ENCODE data around the gene FAM47E. TPM values are rescaled to one million over a fixed set of nuclear protein-coding genes. Genes with fewer than 3 reads are reported as not detected.

FAM47E gene
- total and polyA plus RNA-seq, 2 of the 8 experiments (the other 6 are each of a cell fraction or from before 2014, with no cell fraction given): 1.3 to 1.4 TPM

DNA sequence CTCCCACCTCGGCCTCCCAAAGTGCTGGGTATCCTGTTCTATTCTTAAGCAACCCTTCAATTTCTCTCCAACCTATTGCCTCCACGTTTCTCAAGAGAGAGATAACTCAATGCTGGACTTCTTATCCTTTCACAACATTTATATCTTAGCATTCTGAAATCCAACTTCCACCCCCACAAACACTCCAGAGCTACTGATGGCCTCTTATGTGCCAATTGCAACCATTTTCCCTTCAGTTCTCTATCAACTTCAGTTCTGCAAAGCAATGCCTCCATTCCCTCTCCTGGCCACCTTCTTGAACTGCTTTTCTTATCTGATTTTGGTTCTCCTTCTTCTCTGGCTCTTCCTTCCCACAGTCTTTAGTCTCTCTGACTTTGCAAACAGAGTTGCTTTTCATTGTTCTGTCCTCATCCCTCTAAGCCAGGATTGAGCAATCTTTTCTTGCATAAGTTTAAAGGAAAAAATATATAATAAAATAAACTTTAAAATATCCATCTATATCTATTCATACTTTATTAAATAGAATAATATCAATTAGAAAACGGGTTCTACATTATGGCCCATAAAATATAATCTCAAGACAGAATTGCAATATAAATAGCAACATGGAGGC, 51.4 kb downstream of the FAM47E start:
- Histone ChIP-seq H3K9ac (replicated peaks in 1 of 4; ENCODE audit: extremely low read depth in 1 of 4, low read depth in 3 of 4, low read length in 3 of 4) (no peak overlapping the region), H2BK5ac (ENCODE audit: low read depth, low read length) (no peak overlapping the region), H3K18ac (ENCODE audit: extremely low read depth, low read length) (no peak overlapping the region), H4K8ac (ENCODE audit: extremely low read depth, insufficient read depth, low read length) (no peak overlapping the region), H3K23me2 (ENCODE audit: low read depth, low read length) (peaks cover 8% of the 10 kb centered on the region; the same call in 1 of the 2 replicates), H3K4ac (replicated peaks; ENCODE audit: insufficient read length, low read depth, low read length) (no peak overlapping the region), H3K4me2 (ENCODE audit: insufficient read depth in 1 of 2, low read depth in 2 of 2, low read length in 2 of 2) (no peak overlapping the region), H4K91ac (replicated peaks; ENCODE audit: insufficient read length, low read length) (no peak overlapping the region), H4K20me1 (replicated peaks in 1 of 2; ENCODE audit: control insufficient read depth in 1 of 2, insufficient read depth in 2 of 2, low read length in 2 of 2) (peaks cover 0 to 1% of the 10 kb centered on the region in 2 experiments), H2BK15ac (ENCODE audit: low read length) (no peak overlapping the region), H3K23ac (ENCODE audit: insufficient read length) (no peak overlapping the region), H3K56ac (replicated peaks; ENCODE audit: insufficient read length, low read depth, low read length) (no peak overlapping the region), H2AFZ (ENCODE audit: low read length) (no peak overlapping the region), H3K27ac (ENCODE audit: low read depth, low read length) (no peak overlapping the region), H2BK12ac (ENCODE audit: low read depth, low read length) (no peak overlapping the region), H3K27me3 (replicated peaks in 1 of 4; ENCODE audit: control insufficient read depth in 3 of 4, extremely low read depth in 1 of 4, insufficient read depth in 3 of 4, low read length in 3 of 4) (peaks cover 2 to 17% (median 11%) of the 10 kb centered on the region in 4 experiments), H3K4me1 (replicated peaks in 1 of 4; ENCODE audit: control insufficient read depth in 3 of 4, insufficient read depth in 4 of 4, low read length in 3 of 4) (no peaks in the 10 kb centered on the region; a peak in 1 of 7 replicates), H3K4me3 (ENCODE audit: extremely low read depth in 1 of 4, insufficient read depth in 2 of 4, low read depth in 3 of 4, low read length in 4 of 4) (no peak overlapping the region), H3K14ac (ENCODE audit: insufficient read length) (no peak overlapping the region), H3K79me2 (ENCODE audit: control insufficient read depth in 1 of 2, insufficient read depth in 2 of 2, low read length in 2 of 2) (no peaks in the 10 kb centered on the region), H2BK20ac (ENCODE audit: low read length) (no peak overlapping the region), H3K9me3 (ENCODE audit: insufficient read depth in 2 of 2, low read depth in 1 of 2, low read length in 1 of 2) (no peaks in the 10 kb centered on the region; a peak in 1 of 4 replicates), H4K5ac (ENCODE audit: insufficient read length, low read depth, low read length) (no peak overlapping the region), H2AK5ac (ENCODE audit: low read depth, low read length) (no peak overlapping the region), H2BK120ac (replicated peaks; ENCODE audit: low read depth, low read length) (no peak overlapping the region), H3K79me1 (ENCODE audit: low read depth, low read length) (no peaks in the 10 kb centered on the region), H3K36me3 (ENCODE audit: control insufficient read depth in 2 of 4, insufficient read depth in 4 of 4, low read length in 3 of 4) (no peaks in the 10 kb centered on the region)
- 69% methylated on average over 3 of the region's 3 CpGs; no CpG with 5 or more reads in 1 of the 2 experiments for WGBS, 2 experiments (ENCODE audit: extremely low coverage in 1 of 2, insufficient coverage in 1 of 2, insufficient read length in 1 of 2, insufficient replicate concordance in 2 of 2, low coverage in 1 of 2, low lambda C conversion rate in 2 of 2, missing lambda C conversion rate in 1 of 2)
- CTCF ChIA-PET (ENCODE audit: partially characterized antibody): interaction anchor here (0.8 to 1.5 kb wide), 3 partner anchors 74 to 488 kb away, joined by 3 to 4 read pairs (median 4); no protein-coding TSS in a partner anchor
- POLR2A ChIA-PET (ENCODE audit: partially characterized antibody): no interaction called here
- no peak for DNase-seq (ENCODE audit: low read depth in 1 of 2, low spot score in 2 of 2)
- FAIRE-seq: no peak
- no peak for TF ChIP-seq PHF8 (conservative IDR thresholded peaks at IDR 0.05; ENCODE audit: low read depth, low read length)
- no peak for TF ChIP-seq SP4 (IDR thresholded peaks at IDR 0.05; ENCODE audit: low read length)
- no peak for TF ChIP-seq NANOG (IDR thresholded peaks at IDR 0.05; ENCODE audit: insufficient read depth, low read depth, low read length, poor library complexity, severe bottlenecking)
- no peak for TF ChIP-seq GABPA (IDR thresholded peaks at IDR 0.05; ENCODE audit: borderline replicate concordance, insufficient read depth, low read length)
- TF ChIP-seq CBX8 (IDR thresholded peaks at IDR 0.05; ENCODE audit: borderline replicate concordance, low read depth, low read length): no peak
- no peak for TF ChIP-seq TAF7 (optimal IDR thresholded peaks at IDR 0.05; ENCODE audit: borderline replicate concordance, low read depth, low read length)
- TF ChIP-seq, protein P1, sequence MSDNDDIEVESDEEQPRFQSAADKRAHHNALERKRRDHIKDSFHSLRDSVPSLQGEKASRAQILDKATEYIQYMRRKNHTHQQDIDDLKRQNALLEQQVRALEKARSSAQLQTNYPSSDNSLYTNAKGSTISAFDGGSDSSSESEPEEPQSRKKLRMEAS (IDR thresholded peaks at IDR 0.05): no peak
- TF ChIP-seq CTBP2 (IDR thresholded peaks at IDR 0.05; ENCODE audit: borderline replicate concordance, insufficient read depth, insufficient read length, low read length): no peak
- no peak for TF ChIP-seq EGR1 (IDR thresholded peaks at IDR 0.05; ENCODE audit: borderline replicate concordance, low read depth, low read length)
- TF ChIP-seq POU5F1 (IDR thresholded peaks at IDR 0.05; ENCODE audit: low read depth, low read length): no peak
- no peak for TF ChIP-seq POLR2A (IDR thresholded peaks at IDR 0.05; ENCODE audit: control extremely low read depth in 1 of 2, low read depth in 2 of 2, low read length in 2 of 2)
- TF ChIP-seq TCF12 (IDR thresholded peaks at IDR 0.05; ENCODE audit: low read depth, low read length): no peak
- no peak for TF ChIP-seq NRF1 (IDR thresholded peaks at IDR 0.05; ENCODE audit: low read depth, low read length)
- TF ChIP-seq POLR2AphosphoS5 (IDR thresholded peaks at IDR 0.05; ENCODE audit: low read depth, low read length): no peak

All from H1 (cell line).